Astrocyte (in vitro differentiated cells and primary cell): ENCODE data around the gene CDC40. TPM values are rescaled to one million over a fixed set of nuclear protein-coding genes. Genes with fewer than 3 reads are reported as not detected.

Experiments used
- DNase-seq: peaks from one replicate; pipeline ENCODE4 v3.0.0-alpha.2; 2010; ENCODE audit warnings: low read depth
- FAIRE-seq: peaks from 2 replicates; lab custom pipeline; 2011; peaks lifted over from hg19 to GRCh38; lab: Jason Lieb, UNC
- H2AFZ ChIP-seq: 2 replicates; pipeline ENCODE4 v1.6.0; 2012; ENCODE audit warnings: low read depth, low read length, inconsistent platforms
- H3K27ac ChIP-seq: 2 replicates; pipeline ENCODE4 v1.5.1; 2011; ENCODE audit warnings: low read depth, low read length, inconsistent platforms
- H3K27me3 ChIP-seq: 2 replicates; pipeline ENCODE4 v1.6.0; 2011; ENCODE audit warnings: low read length, inconsistent platforms; ENCODE audit not compliant: insufficient read depth
- H3K36me3 ChIP-seq: 2 replicates; pipeline ENCODE4 v1.5.1; 2011; ENCODE audit warnings: low read length, inconsistent platforms; ENCODE audit not compliant: insufficient read depth
- H3K4me1 ChIP-seq: 2 replicates; pipeline ENCODE4 v1.5.1; 2011; ENCODE audit warnings: low read length, inconsistent platforms; ENCODE audit not compliant: insufficient read depth
- H3K4me2 ChIP-seq: 2 replicates; pipeline ENCODE4 v1.6.0; 2012; ENCODE audit warnings: low read length, inconsistent platforms
- H3K4me3 ChIP-seq: 2 replicates; pipeline ENCODE4 v1.5.1; 2011; ENCODE audit warnings: low read depth, mild to moderate bottlenecking, low read length, inconsistent platforms; ENCODE audit not compliant: insufficient read depth
- H3K79me2 ChIP-seq: 2 replicates; pipeline ENCODE4 v1.6.0; 2012; ENCODE audit warnings: mild to moderate bottlenecking, low read length, inconsistent platforms; ENCODE audit not compliant: insufficient read depth
- H3K9ac ChIP-seq: 2 replicates; pipeline ENCODE4 v1.6.0; 2012; ENCODE audit warnings: mild to moderate bottlenecking, low read length, inconsistent platforms
- H3K9me3 ChIP-seq: 2 replicates; pipeline ENCODE4 v1.5.1; 2012; ENCODE audit warnings: low read depth, mild to moderate bottlenecking, low read length, inconsistent platforms; ENCODE audit not compliant: insufficient read depth
- H4K20me1 ChIP-seq: 2 replicates; pipeline ENCODE4 v1.6.0; 2012; ENCODE audit warnings: low read length, inconsistent platforms; ENCODE audit not compliant: insufficient read depth
- H3K27ac Mint-ChIP-seq: one replicate; pipeline ENCODE4 v1.8.0; 2021; ENCODE audit warnings: mild to moderate bottlenecking, mixed read lengths; ENCODE audit not compliant: unreplicated experiment
- H3K27me3 Mint-ChIP-seq: one replicate; pipeline ENCODE4 v1.8.0; 2021; ENCODE audit warnings: low read depth, mixed read lengths; ENCODE audit not compliant: unreplicated experiment
- H3K36me3 Mint-ChIP-seq: one replicate; pipeline ENCODE4 v1.8.0; 2021; ENCODE audit warnings: low read depth, mixed read lengths; ENCODE audit not compliant: unreplicated experiment
- H3K4me1 Mint-ChIP-seq: one replicate; pipeline ENCODE4 v1.8.0; 2021; ENCODE audit warnings: low read depth, mixed read lengths; ENCODE audit not compliant: unreplicated experiment
- H3K4me3 Mint-ChIP-seq: one replicate; pipeline ENCODE4 v1.8.0; 2021; ENCODE audit warnings: mild to moderate bottlenecking, moderate library complexity, mixed read lengths; ENCODE audit not compliant: unreplicated experiment
- H3K9me3 Mint-ChIP-seq: one replicate; pipeline ENCODE4 v1.8.0; 2021; ENCODE audit warnings: mild to moderate bottlenecking, mixed read lengths; ENCODE audit not compliant: unreplicated experiment
- CTCF ChIP-seq: IDR thresholded peaks from 2 replicates; pipeline ENCODE4 v1.5.1; 2011; ENCODE audit warnings: low read depth, mild to moderate bottlenecking, inconsistent platforms, low read length, moderate library complexity; ENCODE audit not compliant: insufficient read depth
- EZH2 ChIP-seq: IDR thresholded peaks from 2 replicates; pipeline ENCODE4 v1.6.1; 2012; ENCODE audit warnings: mild to moderate bottlenecking, low read length, inconsistent platforms; ENCODE audit not compliant: insufficient read depth
- total RNA-seq: library from RNA; stranded (reverse); gene quantifications from 2 replicates; pipeline ENCODE4 v1.2.1, GENCODE V29; 2021

CDC40 gene
- total RNA-seq, 1 donor from 2014 or later: 18.7 TPM

DNA sequence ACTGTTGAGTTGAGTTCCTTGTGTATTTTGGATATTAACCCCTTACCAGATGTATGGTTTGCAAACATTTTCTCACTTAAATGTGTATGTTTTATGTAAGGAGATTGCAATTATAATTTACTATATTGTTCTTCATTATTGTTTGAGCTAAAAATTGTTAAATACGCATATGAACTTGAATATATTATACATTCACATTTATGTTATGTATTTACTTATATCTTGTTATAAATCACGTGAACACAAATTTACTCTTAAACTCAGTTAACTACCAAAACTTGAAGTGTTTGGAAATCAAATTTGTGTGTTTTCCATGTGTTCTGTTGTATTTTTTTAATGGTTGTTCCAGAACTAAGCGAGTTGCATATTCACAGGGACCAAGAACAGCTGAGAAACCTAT is 18.3 kb downstream of the CDC40 start:
- Histone ChIP-seq H3K4me2 (no peak overlapping the region), H3K79me2 (peaks cover 15% of the 10 kb centered on the region), H2AFZ (no peak overlapping the region), H3K27me3 (no peaks in the 10 kb centered on the region), H3K27ac (no peak overlapping the region), H3K36me3 (no peaks in the 10 kb centered on the region), H3K9ac (no peak overlapping the region), H3K4me1 (no peaks in the 10 kb centered on the region), H3K9me3 (no peaks in the 10 kb centered on the region), H4K20me1 (peaks cover 4% of the 10 kb centered on the region), H3K4me3 (no peak overlapping the region)
- H3K27me3 Mint-ChIP-seq: no peaks in the 10 kb centered on the region
- no peak overlapping the region for H3K27ac Mint-ChIP-seq
- no peaks in the 10 kb centered on the region for H3K36me3 Mint-ChIP-seq
- DNase-seq: no peak
- no peak for FAIRE-seq
- TF ChIP-seq EZH2 (no peak), CTCF (no peak)
- H3K4me1 Mint-ChIP-seq: no peaks in the 10 kb centered on the region
- no peaks in the 10 kb centered on the region for H3K9me3 Mint-ChIP-seq
- no peak overlapping the region for H3K4me3 Mint-ChIP-seq

GRCh38 chr6:110201151-110201884 is 21.1 kb downstream of the CDC40 start:
- Mint-ChIP-seq H3K27ac (no peak overlapping the region), H3K36me3 (no peaks in the 10 kb centered on the region), H3K4me1 (no peaks in the 10 kb centered on the region), H3K9me3 (no peaks in the 10 kb centered on the region), H3K4me3 (no peak overlapping the region), H3K27me3 (no peaks in the 10 kb centered on the region)
- no peaks in the 10 kb centered on the region for H3K27me3 ChIP-seq
- H3K36me3 ChIP-seq: no peaks in the 10 kb centered on the region
- DNase-seq: no peak
- TF ChIP-seq EZH2 (no peak), CTCF (no peak)
- H3K4me3 ChIP-seq: no peak overlapping the region
- peaks cover 4% of the 10 kb centered on the region for H4K20me1 ChIP-seq
- H2AFZ ChIP-seq: no peak overlapping the region
- peaks cover 12% of the 10 kb centered on the region for H3K79me2 ChIP-seq
- no peak overlapping the region for H3K4me2 ChIP-seq
- no peaks in the 10 kb centered on the region for H3K4me1 ChIP-seq
- H3K9ac ChIP-seq: no peak overlapping the region
- H3K27ac ChIP-seq: no peak overlapping the region
- no peaks in the 10 kb centered on the region for H3K9me3 ChIP-seq
- FAIRE-seq: no peak

DNA sequence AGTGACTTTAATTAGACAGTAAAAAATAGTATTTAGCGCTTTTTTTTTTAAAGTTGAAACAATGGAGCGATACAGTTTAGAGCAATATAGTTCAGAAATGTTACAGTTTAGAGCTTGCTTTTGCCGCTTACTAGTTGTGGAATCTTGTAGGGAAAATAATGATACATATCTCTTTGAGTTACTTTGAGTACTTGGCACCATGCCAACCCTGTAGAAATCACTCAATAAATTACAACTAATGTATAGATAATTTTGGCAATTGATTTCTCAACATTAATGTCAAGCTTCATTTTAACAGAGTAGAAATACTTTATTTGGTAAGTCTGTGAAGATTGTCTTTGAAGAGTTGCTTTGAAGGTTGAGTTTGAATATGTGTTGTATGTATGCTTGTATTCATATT is 27.4 kb downstream of the CDC40 start:
- H3K9ac ChIP-seq: no peak overlapping the region
- H3K27me3 Mint-ChIP-seq: no peaks in the 10 kb centered on the region
- peaks cover 11% of the 10 kb centered on the region for H3K36me3 ChIP-seq
- H3K27ac ChIP-seq: no peak overlapping the region
- TF ChIP-seq CTCF (no peak), EZH2 (no peak)
- DNase-seq: no peak
- H3K9me3 ChIP-seq: no peaks in the 10 kb centered on the region
- no peak overlapping the region for H2AFZ ChIP-seq
- no peaks in the 10 kb centered on the region for H3K4me1 ChIP-seq
- no peaks in the 10 kb centered on the region for H3K4me1 Mint-ChIP-seq
- no peak overlapping the region for H3K4me3 Mint-ChIP-seq
- H4K20me1 ChIP-seq: no peaks in the 10 kb centered on the region
- no peaks in the 10 kb centered on the region for H3K9me3 Mint-ChIP-seq
- FAIRE-seq: no peak
- H3K27ac Mint-ChIP-seq: no peak overlapping the region
- H3K27me3 ChIP-seq: no peaks in the 10 kb centered on the region
- no peak overlapping the region for H3K4me2 ChIP-seq
- peaks cover 3% of the 10 kb centered on the region for H3K36me3 Mint-ChIP-seq
- no peaks in the 10 kb centered on the region for H3K79me2 ChIP-seq
- no peak overlapping the region for H3K4me3 ChIP-seq
